SK-N-MC (cell line): ENCODE results near the gene CRYL1.
A peak's percentile ranks its signal among the peaks of the same experiment; 100 is the strongest.

Experiments
- DNase-seq: peaks from one replicate; pipeline ENCODE4 v3.0.0-alpha.2; 2011; ENCODE audit warnings: low read depth, low spot score
- H3K27ac ChIP-seq: fragments of 200-600 bp; sonication (generic); 2 replicates; pipeline ENCODE4 v1.5.1; 2016; ENCODE audit warnings: mixed run types
- H3K36me3 ChIP-seq: fragments of 200-600 bp; sonication (generic); 2 replicates; pipeline ENCODE4 v1.6.1; 2017; ENCODE audit warnings: antibody characterized with exemption, low read length, mixed read lengths; ENCODE audit not compliant: insufficient read depth
- H3K4me3 ChIP-seq: fragments of 200-600 bp; sonication (generic); 2 replicates; pipeline ENCODE4 v1.5.1; 2016
- H3K9ac ChIP-seq: fragments of 200-600 bp; sonication (generic); 2 replicates; pipeline ENCODE4 v1.8.0; 2017; ENCODE audit warnings: mixed run types, mixed read lengths; ENCODE audit not compliant: insufficient read length
- H3K9me3 ChIP-seq: fragments of 200-600 bp; sonication (generic); 2 replicates; pipeline ENCODE4 v1.6.1; 2017; ENCODE audit warnings: low read depth, mild to moderate bottlenecking, antibody characterized with exemption, low read length, moderate library complexity, mixed read lengths
- EZH2 ChIP-seq: fragments of 200-600 bp; sonication (generic); IDR thresholded peaks from one replicate; pipeline ENCODE4 v1.6.1; 2017; ENCODE audit warnings: antibody characterized with exemption
- FOXP2 ChIP-seq: optimal IDR thresholded peaks from 2 replicates; pipeline ENCODE3; 2011; ENCODE audit warnings: mild to moderate bottlenecking, moderate library complexity; ENCODE audit not compliant: insufficient read depth; ENCODE audit errors: extremely low read length, control extremely low read depth
- POLR2AphosphoS5 ChIP-seq: IDR thresholded peaks from 2 replicates; pipeline ENCODE4 v1.6.1; 2012; ENCODE audit warnings: mild to moderate bottlenecking, low read depth, low read length, borderline replicate concordance

Gene CRYL1

DNA sequence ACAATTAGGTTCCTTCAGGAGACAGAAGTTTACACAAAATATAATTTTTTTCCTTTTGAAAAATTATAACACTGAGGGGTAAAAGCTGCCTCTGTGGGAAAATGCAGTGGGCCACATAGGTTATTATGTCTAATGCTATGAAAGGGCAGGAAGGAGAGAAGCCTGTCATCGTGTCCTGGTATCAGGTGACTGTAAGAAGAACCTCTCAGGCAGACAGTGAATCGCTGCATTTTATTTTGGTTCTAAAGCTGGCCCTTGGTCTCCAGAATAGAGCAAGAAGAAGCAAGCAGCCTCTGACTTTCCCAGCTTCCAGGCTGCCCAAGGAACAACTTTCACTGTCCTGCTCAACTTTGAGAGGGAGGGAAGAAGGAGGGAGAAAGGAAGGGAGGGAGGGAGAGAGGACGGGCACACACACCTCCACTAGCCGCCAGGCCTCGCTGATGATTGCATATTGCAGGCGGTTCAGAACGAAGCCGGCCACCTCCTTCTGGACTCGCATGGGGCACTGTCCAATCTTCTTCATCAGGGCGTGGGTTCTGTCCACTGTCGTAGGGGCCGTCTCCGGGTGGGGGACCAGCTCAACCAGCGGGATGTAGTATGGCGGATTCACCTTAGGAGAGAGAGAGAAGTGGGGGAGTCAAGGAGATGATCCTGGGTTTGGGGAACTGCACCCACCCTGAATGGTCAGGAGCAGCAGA is 93.8 kb downstream of the CRYL1 start:
- H3K9me3 ChIP-seq, result no peaks in the 10 kb centered on the region
- TF ChIP-seq EZH2 (no peak), FOXP2 (no peak), POLR2AphosphoS5 (no peak)
- H3K9ac ChIP-seq, result no peak overlapping the region
- no peak overlapping the region for H3K4me3 ChIP-seq
- no peak for DNase-seq
- no peak overlapping the region for H3K27ac ChIP-seq
- H3K36me3 ChIP-seq, result no peaks in the 10 kb centered on the region

- DNase-seq, result no peak
- no peaks in the 10 kb centered on the region for H3K9me3 ChIP-seq
- H3K27ac ChIP-seq, result no peak overlapping the region
- H3K9ac ChIP-seq, result no peak overlapping the region
- H3K36me3 ChIP-seq, result no peaks in the 10 kb centered on the region
- H3K4me3 ChIP-seq, result no peak overlapping the region
- no peak for TF ChIP-seq EZH2
Measured at GRCh38 chr13:20431080-20431479, 94.6 kb downstream of the CRYL1 start.

GRCh38 chr13:20430296-20430695 is 95.4 kb downstream of the CRYL1 start:
- H3K4me3 ChIP-seq, result no peak overlapping the region
- H3K36me3 ChIP-seq, result no peaks in the 10 kb centered on the region
- no peak for DNase-seq
- H3K27ac ChIP-seq, result no peak overlapping the region
- H3K9ac ChIP-seq, result no peak overlapping the region
- H3K9me3 ChIP-seq, result no peaks in the 10 kb centered on the region
- TF ChIP-seq EZH2 (no peak), POLR2AphosphoS5 (no peak), FOXP2 (no peak)

DNA sequence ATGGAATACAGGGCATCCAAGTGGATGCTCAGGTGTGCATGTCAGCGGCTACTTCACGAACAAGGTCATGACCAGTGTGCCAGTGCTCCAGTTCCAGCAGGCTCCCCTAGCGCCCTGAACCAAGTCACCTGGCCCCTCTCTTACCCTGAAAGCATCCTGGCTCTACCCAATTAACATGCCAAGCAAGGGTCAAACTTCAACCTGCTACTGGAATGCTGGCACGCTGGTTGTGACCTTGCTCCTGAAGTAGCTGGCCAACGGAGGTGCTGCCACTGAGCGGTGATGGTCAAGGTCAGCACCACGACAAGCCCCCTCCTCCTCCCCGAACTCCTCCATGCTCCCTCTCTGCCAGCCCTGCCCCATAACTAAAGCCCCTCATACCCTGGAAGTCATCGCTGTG is 96.0 kb downstream of the CRYL1 start:
- Histone ChIP-seq H3K36me3 (no peaks in the 10 kb centered on the region), H3K4me3 (no peak overlapping the region), H3K9ac (no peak overlapping the region), H3K9me3 (no peaks in the 10 kb centered on the region), H3K27ac (no peak overlapping the region)
- DNase-seq, result no peak
- TF ChIP-seq POLR2AphosphoS5 (no peak), FOXP2 (no peak), EZH2 (no peak)

DNA sequence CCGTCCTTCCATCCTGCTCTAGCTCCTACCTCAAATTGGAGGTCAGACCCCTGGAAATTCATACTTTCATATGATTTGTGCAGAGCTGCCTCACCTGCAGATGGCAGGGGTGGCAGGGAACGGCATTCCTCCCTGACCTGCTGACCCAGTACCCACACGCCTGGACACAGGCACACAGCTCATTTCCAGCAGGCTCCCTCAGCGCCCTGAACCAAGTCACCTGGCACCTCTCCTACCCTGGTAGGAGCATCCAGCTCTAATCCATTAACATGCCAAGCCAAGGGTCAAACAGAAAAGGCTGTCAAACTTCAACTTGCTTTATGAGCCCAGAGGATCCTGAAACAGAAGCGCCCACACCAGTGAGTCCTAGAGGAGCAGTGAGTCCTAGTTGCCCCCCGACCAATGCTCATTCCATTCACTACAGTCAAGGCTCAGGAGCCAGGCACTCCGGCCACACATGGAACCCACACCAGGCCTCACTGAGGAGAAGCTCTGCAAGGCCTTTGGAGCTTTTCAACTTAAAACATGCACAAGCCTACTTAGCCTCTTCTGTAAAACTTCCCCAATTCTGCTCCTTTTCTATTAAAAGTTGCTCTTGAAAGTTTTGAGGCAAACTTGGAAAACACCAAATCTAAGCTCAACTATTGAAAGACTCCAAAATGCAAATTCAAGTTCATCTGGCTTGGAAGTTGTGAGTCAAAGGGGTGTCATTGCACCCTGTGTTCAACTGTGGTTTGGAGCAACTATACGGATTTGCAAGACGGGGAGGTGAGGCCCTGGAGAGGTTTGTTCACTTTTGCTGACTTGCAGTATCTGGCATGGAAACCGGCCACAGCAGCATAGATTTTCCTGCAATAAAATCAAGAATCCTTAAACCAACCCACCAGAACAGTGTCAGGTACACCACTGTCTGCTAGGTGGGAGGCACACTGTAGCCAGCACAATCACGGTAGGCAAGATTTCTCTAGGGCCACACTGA is 96.7 kb downstream of the CRYL1 start:
- Histone ChIP-seq H3K9ac (no peak overlapping the region), H3K4me3 (no peak overlapping the region), H3K36me3 (no peaks in the 10 kb centered on the region), H3K27ac (no peak overlapping the region), H3K9me3 (no peaks in the 10 kb centered on the region)
- TF ChIP-seq EZH2, result no peak
- no peak for TF ChIP-seq FOXP2
- no peak for TF ChIP-seq POLR2AphosphoS5
- no peak for DNase-seq

DNA sequence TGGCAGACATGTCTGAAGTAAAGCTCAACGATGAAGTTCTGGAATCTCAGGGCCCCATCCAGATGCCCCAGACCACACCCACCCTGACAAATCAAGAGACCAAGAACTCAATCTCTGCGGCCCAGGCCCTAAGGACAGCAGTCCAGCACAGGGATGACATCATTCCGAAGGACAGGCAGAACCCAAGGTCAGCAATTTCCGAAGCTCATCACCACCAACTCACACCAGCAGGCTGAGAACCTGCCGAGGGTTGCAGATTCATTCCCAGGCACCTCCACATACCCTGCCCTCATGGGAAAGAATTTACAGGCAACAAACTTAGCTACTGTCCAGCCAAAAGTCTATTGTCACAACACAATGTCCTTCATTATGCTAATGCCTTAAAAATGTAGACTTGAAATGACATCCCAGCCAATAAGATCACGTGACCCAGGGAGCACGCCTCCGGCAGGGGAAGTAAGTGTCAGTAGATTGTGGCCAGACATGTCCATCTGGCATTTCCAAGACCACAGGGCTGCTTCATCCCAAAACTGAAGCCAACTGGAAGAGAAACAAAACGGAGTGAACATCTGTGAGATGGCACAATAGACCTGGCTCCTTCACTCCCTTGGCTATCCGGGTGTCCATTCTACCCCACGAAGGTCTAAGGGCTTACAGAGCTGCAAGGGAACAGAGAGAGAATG is 98.8 kb downstream of the CRYL1 start:
- TF ChIP-seq FOXP2 (no peak), EZH2 (no peak), POLR2AphosphoS5 (no peak)
- no peak overlapping the region for H3K4me3 ChIP-seq
- H3K9ac ChIP-seq, result no peak overlapping the region
- DNase-seq, result no peak
- no peak overlapping the region for H3K27ac ChIP-seq
- no peaks in the 10 kb centered on the region for H3K36me3 ChIP-seq
- H3K9me3 ChIP-seq, result no peaks in the 10 kb centered on the region

DNA sequence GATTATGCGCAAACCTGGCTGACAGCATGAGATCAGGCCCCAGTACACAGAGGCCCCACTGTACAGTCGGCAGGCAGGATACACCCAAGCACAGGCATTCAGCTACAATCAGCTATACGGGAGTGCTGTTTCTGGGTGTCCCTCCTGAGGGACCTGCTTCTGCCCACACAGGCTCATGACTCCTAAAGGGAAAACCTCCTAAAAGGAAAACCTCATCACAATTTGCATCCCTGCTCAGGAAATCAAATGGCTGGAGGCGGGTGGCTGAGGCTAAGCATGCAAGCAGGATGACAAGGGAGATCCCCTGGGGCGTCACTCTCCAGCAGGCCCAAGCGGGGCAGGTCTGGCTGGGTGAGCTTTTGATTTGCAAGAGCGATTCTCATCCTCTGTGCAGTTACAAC is 99.8 kb downstream of the CRYL1 start:
- Histone ChIP-seq H3K36me3 (no peaks in the 10 kb centered on the region), H3K27ac (0 out of 2 replicates have a peak overlapping the region, but pooled peaks have one; percentile 12), H3K9me3 (no peaks in the 10 kb centered on the region), H3K4me3 (no peak overlapping the region), H3K9ac (peak overlapping the region; percentile 32)
- TF ChIP-seq FOXP2 (no peak), EZH2 (no peak), POLR2AphosphoS5 (no peak)
- DNase-seq, result peak; percentile 16

DNA sequence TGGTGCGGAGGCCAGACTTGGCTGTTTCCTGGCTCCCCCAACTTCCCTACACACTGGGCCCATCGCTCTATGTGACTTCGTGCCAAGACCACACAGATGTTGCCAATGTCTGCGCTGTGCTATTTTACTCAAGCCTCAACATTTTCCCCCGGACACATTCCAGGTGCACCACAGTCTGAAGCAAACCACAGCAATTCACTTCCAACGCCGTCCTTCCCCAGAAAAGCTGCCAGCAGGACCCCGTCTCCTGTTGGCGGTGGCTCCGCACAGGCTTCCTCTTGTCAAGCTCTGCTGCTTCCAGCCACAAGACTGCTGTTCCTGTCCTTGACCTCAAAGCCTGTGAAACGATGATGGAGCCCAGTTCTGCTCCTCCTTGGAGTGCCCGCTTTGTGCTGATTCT is 100.7 kb downstream of the CRYL1 start:
- no peak for DNase-seq
- H3K9ac ChIP-seq, result no peak overlapping the region
- no peak overlapping the region for H3K4me3 ChIP-seq
- H3K9me3 ChIP-seq, result no peaks in the 10 kb centered on the region
- no peak overlapping the region for H3K27ac ChIP-seq
- no peaks in the 10 kb centered on the region for H3K36me3 ChIP-seq
- TF ChIP-seq POLR2AphosphoS5 (no peak), EZH2 (no peak), FOXP2 (no peak)
